ENCODE data around the gene EPS8L3.
A peak's percentile ranks its signal among the peaks of the same experiment; 100 is the strongest.
"Not testable (repeated sequence)": the region's sequence is repeated elsewhere in the genome, so short reads cannot be mapped to it uniquely, and the experiment has no call there.

The EPS8L3 gene

GRCh38 chr1:109777980-109778625 is 14.4 kb upstream of the EPS8L3 start:
- no peak for DNase-seq

- DNase-seq: no peak
Measured at GRCh38 chr1:109777436-109777835, 13.7 kb upstream of the EPS8L3 start.

- peak; percentile 91 for DNase-seq
Measured at GRCh38 chr1:109776911-109777310, 13.2 kb upstream of the EPS8L3 start.

- DNase-seq: no peak
Measured at GRCh38 chr1:109776206-109776835, 12.6 kb upstream of the EPS8L3 start.

GRCh38 chr1:109775398-109775797 is 11.7 kb upstream of the EPS8L3 start:
- no peak for DNase-seq

GRCh38 chr1:109773900-109774485 is 10.3 kb upstream of the EPS8L3 start:
- DNase-seq: no peak

- DNase-seq: peak; percentile 77
Measured at GRCh38 chr1:109773203-109773899, 9.6 kb upstream of the EPS8L3 start.

GRCh38 chr1:109772658-109773202 is 9.0 kb upstream of the EPS8L3 start:
- no peak for DNase-seq

- no peak for DNase-seq
Measured at GRCh38 chr1:109771712-109772657, 8.3 kb upstream of the EPS8L3 start.

GRCh38 chr1:109770331-109771095 is 6.8 kb upstream of the EPS8L3 start:
- no peak for DNase-seq

GRCh38 chr1:109769330-109770078 is 5.8 kb upstream of the EPS8L3 start:
- DNase-seq: no peak

- DNase-seq: no peak
Measured at GRCh38 chr1:109768820-109769219, 5.1 kb upstream of the EPS8L3 start.

GRCh38 chr1:109768335-109768650 is 4.6 kb upstream of the EPS8L3 start:
- no peak for DNase-seq

GRCh38 chr1:109767637-109768334 is 4.1 kb upstream of the EPS8L3 start:
- no peak for DNase-seq

GRCh38 chr1:109766991-109767636 is 3.4 kb upstream of the EPS8L3 start:
- DNase-seq: not testable (repeated sequence)

- DNase-seq: no peak
Measured at GRCh38 chr1:109765896-109766615, 2.3 kb upstream of the EPS8L3 start.

GRCh38 chr1:109765483-109765815 is 1.7 kb upstream of the EPS8L3 start:
- DNase-seq: no peak

GRCh38 chr1:109764561-109765482 is 1.1 kb upstream of the EPS8L3 start:
- DNase-seq: no peak

All from activated CD8-positive, alpha-beta memory T cell treated with anti-CD3 and anti-CD28 coated beads for 24 hours (primary cell).